HG03378 (cell line): Measurements from ENCODE around the gene CCDC77.
A peak's percentile ranks its signal among the peaks of the same experiment; 100 is the strongest.
"Not testable (repeated sequence)": the region's sequence is repeated elsewhere in the genome, so short reads cannot be mapped to it uniquely, and the experiment has no call there.

Experiments used
- ATAC-seq: cut with Tn5 transposase; IDR thresholded peaks from one replicate; pipeline ENCODE4 v1.9.1; 2021; ENCODE audit warnings: mild to moderate bottlenecking, moderate library complexity; ENCODE audit not compliant: unreplicated experiment

Gene CCDC77

GRCh38 chr12:401235-402028 is at the start of gene CCDC77:
CCDC77 (plus strand) TSS chr12:401644; CDS start chr12:409384, 7,740 bp downstream.
- ATAC-seq: peak; percentile 97

GRCh38 chr12:356276-356988 is 45.0 kb upstream of the CCDC77 start:
- ATAC-seq: no peak

GRCh38 chr12:359091-359490 is 42.4 kb upstream of the CCDC77 start:
- no peak for ATAC-seq

GRCh38 chr12:366820-367219 is 34.6 kb upstream of the CCDC77 start:
- ATAC-seq: no peak

- no peak for ATAC-seq
Measured at GRCh38 chr12:367972-368371, 33.5 kb upstream of the CCDC77 start.

GRCh38 chr12:370739-371485 is 30.5 kb upstream of the CCDC77 start:
- not testable (repeated sequence) for ATAC-seq

GRCh38 chr12:386651-387050 is 14.8 kb upstream of the CCDC77 start:
- ATAC-seq: no peak

GRCh38 chr12:388012-388411 is 13.4 kb upstream of the CCDC77 start:
- no peak for ATAC-seq

GRCh38 chr12:388541-389141 is 12.8 kb upstream of the CCDC77 start:
- ATAC-seq: no peak

- ATAC-seq: peak; percentile 71
Measured at GRCh38 chr12:389142-390096, 12.0 kb upstream of the CCDC77 start, which contains the start of gene KDM5A. KDM5A (minus strand) TSS chr12:389320; CDS start chr12:389091, 229 bp downstream.

GRCh38 chr12:400828-401227 is 616 bp upstream of the CCDC77 start:
- ATAC-seq: no peak

- ATAC-seq: no peak
Measured at GRCh38 chr12:402029-402389, 565 bp downstream of the CCDC77 start.

GRCh38 chr12:414859-415258 is 13.4 kb downstream of the CCDC77 start:
- no peak for ATAC-seq

GRCh38 chr12:418432-418831 is 17.0 kb downstream of the CCDC77 start:
- ATAC-seq: no peak

GRCh38 chr12:422526-422925 is 21.1 kb downstream of the CCDC77 start:
- ATAC-seq: no peak

GRCh38 chr12:435737-436136 is 34.3 kb downstream of the CCDC77 start:
- not testable (repeated sequence) for ATAC-seq

GRCh38 chr12:442235-442884 is 40.9 kb downstream of the CCDC77 start:
- ATAC-seq: no peak

- ATAC-seq: no peak
Measured at GRCh38 chr12:447141-447540, 45.7 kb downstream of the CCDC77 start.

- no peak for ATAC-seq
Measured at GRCh38 chr12:449203-449602, 47.8 kb downstream of the CCDC77 start.
